Measurements from ENCODE around the gene EHD2.
"Not testable (repeated sequence)": the region's sequence is repeated elsewhere in the genome, so short reads cannot be mapped to it uniquely, and the experiment has no call there.

- TF ChIP-seq RAD21 (conservative IDR thresholded peaks at IDR 0.05); TAF1 (IDR thresholded peaks at IDR 0.05; ENCODE audit: low read depth); EP300 (conservative IDR thresholded peaks at IDR 0.05; ENCODE audit: poor library complexity, severe bottlenecking): not testable (repeated sequence)
- TF ChIP-seq, protein P1, sequence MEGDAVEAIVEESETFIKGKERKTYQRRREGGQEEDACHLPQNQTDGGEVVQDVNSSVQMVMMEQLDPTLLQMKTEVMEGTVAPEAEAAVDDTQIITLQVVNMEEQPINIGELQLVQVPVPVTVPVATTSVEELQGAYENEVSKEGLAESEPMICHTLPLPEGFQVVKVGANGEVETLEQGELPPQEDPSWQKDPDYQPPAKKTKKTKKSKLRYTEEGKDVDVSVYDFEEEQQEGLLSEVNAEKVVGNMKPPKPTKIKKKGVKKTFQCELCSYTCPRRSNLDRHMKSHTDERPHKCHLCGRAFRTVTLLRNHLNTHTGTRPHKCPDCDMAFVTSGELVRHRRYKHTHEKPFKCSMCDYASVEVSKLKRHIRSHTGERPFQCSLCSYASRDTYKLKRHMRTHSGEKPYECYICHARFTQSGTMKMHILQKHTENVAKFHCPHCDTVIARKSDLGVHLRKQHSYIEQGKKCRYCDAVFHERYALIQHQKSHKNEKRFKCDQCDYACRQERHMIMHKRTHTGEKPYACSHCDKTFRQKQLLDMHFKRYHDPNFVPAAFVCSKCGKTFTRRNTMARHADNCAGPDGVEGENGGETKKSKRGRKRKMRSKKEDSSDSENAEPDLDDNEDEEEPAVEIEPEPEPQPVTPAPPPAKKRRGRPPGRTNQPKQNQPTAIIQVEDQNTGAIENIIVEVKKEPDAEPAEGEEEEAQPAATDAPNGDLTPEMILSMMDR (IDR thresholded peaks at IDR 0.05; ENCODE audit: poor library complexity, severe bottlenecking) = not testable (repeated sequence)
Observed at GRCh38 chr19:47668556-47668955, 44.7 kb upstream of the EHD2 start.

Data from neural cell (in vitro differentiated cells).